Measurements from ENCODE around the gene TADA1.
A peak's percentile ranks its signal among the peaks of the same experiment; 100 is the strongest.

Gene TADA1, protein sequence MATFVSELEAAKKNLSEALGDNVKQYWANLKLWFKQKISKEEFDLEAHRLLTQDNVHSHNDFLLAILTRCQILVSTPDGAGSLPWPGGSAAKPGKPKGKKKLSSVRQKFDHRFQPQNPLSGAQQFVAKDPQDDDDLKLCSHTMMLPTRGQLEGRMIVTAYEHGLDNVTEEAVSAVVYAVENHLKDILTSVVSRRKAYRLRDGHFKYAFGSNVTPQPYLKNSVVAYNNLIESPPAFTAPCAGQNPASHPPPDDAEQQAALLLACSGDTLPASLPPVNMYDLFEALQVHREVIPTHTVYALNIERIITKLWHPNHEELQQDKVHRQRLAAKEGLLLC

DNA sequence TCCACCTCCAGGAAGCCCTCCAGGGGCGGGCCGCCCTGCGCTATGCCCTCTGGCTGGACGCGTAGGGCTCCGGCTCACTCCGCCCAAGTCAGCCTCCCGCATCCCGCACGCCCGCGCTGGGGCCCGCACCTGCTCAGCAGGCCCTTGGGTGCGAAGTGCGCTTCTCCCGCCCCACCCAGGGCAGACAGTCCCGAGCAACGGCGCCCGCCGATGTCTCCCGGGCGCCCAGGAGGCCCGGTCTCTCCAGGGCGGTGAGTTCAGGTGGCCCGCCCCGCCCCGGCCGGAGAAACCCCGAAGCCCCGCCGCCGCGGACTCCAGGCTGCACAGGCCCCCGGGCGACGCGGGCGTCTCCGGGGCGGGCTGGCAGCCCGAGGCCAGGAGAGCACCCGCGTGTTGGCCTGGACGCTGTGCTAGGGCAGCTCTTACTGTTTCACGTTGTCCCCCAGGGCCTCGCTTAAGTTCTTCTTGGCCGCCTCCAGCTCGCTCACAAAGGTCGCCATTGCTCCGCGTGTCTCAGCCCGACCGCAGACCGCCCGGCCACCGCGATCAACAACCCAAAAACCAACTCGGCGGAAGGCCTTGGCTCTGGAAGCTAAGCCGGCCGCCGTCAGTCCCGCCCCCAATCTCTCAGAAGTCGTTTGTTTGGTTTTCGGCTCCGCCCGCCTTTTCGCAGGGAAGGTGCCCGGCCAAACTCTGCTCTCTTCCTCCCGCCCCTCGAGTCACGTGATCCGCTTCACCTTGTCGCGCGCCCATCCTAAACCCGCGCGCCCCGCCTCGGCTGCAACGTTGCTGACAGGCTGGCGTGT, at the start of gene TADA1:
Gene TADA1, minus strand, starts transcription at position 531 of the 806 bp plus-strand sequence. Its CDS starts 31 bp downstream, at position 500.
- peak; percentile 99 for DNase-seq
- in situ Hi-C loops (cut with HindIII; ENCODE audit: low pct_ligation_motif_present, low pct_unique_long_range_greater_than_20kb, low sequenced_read_pairs) = no loop called here

DNA sequence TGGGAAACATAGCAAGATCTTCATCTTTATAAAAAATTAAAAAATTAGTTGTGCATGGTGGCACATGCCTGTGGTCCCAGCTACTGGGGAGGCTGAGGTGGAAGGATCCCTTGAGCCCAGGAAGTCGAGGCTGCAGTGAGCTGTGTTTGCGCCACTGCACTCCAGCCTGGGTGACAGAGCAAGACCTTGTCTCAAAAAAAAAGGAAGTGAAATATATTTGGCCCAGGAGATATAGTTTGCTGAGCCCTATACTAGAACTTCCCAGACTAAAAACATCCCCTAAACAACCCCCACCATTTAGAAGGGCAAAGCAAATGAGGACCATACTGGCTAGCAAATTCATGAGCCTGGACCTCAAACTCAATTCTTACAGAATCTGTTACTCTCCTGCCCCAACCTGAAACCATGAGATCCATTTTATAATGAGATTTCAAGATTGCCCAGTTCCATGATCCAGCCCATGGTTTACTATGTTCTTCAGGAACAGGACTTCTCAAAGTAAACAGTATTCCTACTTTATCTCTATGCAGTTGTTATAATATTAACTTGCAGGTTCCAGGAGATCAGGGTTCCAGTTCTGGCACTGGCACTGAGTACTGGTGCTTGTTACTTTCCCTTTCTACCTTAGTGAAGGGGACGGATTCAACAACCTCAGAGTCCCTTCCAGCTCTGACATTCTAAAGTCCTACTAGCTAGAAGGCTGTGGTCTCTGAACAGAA, 48.9 kb upstream of the TADA1 start:
- in situ Hi-C loops (cut with HindIII; ENCODE audit: low pct_ligation_motif_present, low pct_unique_long_range_greater_than_20kb, low sequenced_read_pairs) = loop anchor here (25.0 kb wide), 1 partner anchor 137 kb away; no protein-coding TSS in a partner anchor

DNA sequence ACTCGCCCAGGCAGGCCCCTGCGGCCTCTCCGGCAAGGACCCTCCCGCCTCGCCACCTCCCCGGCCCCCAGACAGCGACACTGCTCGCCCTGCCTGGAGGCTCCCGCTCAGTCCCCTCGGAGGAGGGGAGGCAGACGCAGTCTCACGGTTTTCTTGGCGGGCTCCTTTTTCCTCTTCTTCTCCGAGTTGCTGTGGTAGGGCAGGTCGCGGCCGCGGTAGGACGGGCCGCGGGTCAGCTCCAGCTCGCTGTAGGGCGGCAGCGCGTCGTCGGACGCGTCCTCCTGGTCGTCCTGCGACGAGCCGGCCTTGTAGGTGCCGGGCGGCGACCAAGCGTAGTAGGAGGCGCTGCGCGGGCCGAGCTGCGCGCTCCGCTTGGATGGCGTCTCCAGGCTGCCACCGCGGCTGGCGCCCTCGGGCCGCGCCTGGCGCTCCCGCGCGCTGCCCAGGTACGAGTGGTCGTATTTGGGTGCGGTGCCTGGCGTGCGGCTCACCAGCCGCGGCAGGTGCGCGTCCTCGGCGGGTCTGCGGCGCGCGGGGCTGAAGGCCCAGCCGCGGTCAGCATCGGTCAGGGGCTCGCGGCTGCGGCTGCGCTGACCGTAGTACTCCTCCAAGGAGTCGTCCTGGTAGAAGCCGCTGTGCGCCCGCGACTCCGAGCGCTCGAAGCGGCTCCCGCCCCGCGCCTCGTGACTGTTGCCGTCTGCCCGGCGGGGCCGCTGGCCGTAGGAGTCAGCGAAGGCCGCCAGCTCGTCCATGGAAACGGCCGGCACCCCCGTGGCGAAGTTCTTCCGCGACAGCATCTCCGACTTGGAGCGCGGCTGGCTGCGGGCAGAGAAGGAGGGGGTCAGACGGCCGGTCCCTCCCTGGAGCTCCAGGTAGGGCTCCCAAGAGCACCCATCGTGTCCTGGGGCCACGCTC, 44.8 kb upstream of the TADA1 start:
- in situ Hi-C loops (cut with HindIII; ENCODE audit: low pct_ligation_motif_present, low pct_unique_long_range_greater_than_20kb, low sequenced_read_pairs) = loop anchor here (25.0 kb wide), 1 partner anchor 141 kb away; no protein-coding TSS in a partner anchor
- no peak for DNase-seq

More for the DNA sequence above, 48.9 kb upstream of the TADA1 start:
- DNase-seq = peak; percentile 43

DNA sequence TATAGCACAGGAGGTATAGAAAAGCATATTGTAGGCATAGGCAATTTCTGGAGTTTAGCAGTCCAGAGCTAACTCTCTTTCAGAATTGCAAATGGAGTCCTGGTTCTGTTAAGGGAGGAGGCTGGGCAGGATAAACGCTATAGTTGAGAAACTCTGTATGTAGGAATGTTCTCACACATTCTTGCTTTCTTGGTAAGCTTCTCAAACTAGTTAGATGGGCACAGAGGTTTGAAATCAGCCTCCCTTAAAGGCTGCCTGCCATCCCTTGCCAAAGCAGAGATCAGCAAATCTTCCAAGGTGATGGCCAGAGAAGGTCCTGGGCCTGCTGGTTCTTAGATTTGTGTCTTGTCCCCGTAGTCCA, 42.9 kb upstream of the TADA1 start:
- DNase-seq = no peak
- in situ Hi-C loops (cut with HindIII; ENCODE audit: low pct_ligation_motif_present, low pct_unique_long_range_greater_than_20kb, low sequenced_read_pairs) = loop anchor here (25.0 kb wide), 1 partner anchor 143 kb away; no protein-coding TSS in a partner anchor

DNA sequence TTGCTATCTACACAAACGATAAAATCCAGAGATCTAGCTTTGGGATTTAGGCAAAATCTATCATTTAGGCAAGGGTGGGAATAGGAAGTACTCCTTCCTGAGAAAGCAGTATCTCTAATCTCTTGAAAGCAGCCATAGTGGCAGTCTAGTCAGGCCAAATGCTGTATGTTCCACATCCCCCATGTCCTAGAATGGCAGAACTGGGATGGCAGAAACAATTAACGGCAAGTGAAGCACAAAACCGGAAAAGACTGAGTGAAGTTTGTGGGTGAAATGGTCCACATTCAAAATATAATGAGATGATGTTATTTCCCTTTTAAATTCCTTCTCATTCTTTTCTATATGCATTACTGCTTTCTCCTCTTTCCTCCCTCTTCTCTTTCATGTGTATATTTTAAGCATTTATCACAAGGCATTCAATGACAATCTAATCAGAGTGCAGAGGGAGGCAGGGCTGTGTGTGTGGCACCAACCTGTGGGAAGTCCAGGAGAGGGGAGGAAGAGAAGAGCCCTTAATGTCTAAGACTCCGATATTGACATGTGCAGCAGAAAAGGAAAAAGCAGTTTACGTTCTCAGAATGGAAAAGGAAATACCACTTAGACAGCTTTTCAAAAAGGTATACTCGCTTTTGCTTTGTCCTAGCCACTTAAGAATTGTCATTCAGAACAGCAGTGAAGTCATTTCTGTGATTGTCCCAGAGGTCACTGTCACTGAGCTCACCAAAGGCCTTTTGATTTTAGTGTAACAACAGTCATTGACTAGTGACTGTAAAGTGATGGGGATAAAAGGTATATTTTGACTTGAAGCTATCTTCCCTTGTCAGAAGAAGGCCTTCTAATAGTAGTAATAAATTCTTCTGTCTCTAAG, 42.3 kb upstream of the TADA1 start:
- in situ Hi-C loops (cut with HindIII; ENCODE audit: low pct_ligation_motif_present, low pct_unique_long_range_greater_than_20kb, low sequenced_read_pairs) = loop anchor here (25.0 kb wide), 1 partner anchor 144 kb away; no protein-coding TSS in a partner anchor
- no peak for DNase-seq

DNA sequence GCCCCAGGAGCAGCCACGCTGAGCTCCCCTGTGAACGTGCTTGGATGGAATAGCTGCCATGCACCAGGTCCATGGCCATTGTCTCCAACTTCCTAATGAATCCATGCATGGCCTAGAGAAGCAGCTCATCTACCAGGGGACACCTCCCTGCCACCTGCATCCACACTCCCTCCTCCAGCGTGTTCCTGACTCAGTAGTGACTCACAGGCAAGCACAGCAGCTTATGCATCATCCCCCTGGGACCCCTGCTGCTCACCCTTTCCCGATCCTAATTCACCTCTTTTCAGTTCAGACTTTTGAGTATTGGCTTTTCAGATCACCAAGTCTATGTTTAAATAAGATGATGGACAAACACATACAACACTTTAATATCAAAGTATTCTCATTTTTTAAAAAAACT, 39.9 kb upstream of the TADA1 start:
- in situ Hi-C loops (cut with HindIII; ENCODE audit: low pct_ligation_motif_present, low pct_unique_long_range_greater_than_20kb, low sequenced_read_pairs) = loop anchor here (25.0 kb wide), 1 partner anchor 146 kb away; no protein-coding TSS in a partner anchor
- peak; percentile 80 for DNase-seq

DNA sequence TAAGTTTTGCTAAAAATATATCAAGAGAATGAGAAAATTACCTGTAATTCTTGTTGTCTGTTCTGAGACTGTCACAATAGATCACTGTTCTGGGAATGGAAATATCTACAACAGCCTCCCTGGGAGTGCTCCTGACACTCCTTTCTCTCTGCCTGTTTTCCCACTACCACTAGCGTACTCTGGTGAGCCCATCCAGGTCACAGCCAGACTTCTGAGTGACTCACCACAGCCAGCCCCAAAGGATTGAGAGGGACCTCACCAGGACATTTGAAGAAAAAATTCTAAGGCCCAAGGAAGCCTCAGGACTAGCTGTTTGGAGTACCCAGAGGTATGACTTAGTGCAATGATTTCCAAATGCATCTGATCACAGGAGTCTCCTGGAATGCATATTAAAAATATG, 39.0 kb upstream of the TADA1 start:
- DNase-seq = no peak
- in situ Hi-C loops (cut with HindIII; ENCODE audit: low pct_ligation_motif_present, low pct_unique_long_range_greater_than_20kb, low sequenced_read_pairs) = loop anchor here (25.0 kb wide), 1 partner anchor 147 kb away; no protein-coding TSS in a partner anchor

DNA sequence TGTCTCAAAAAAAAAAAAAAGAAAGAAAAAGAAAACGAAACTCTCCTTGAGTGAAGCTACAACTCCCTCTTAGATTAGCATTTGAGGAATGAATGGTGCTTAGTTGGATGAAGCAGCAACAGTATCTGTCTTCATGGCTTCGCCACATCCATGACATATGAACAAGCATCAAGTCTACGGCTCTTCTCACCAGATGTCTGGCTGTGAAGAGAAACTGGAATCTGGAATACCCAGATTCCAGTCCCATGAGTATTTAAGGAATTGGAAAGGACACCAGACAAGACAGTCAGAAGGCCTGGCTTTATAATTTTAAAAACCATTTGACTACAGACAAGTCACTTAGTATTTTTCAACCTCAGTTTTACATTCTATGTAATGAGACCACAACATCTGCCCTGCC, 38.0 kb upstream of the TADA1 start:
- in situ Hi-C loops (cut with HindIII; ENCODE audit: low pct_ligation_motif_present, low pct_unique_long_range_greater_than_20kb, low sequenced_read_pairs) = loop anchor here (25.0 kb wide), 1 partner anchor 148 kb away; no protein-coding TSS in a partner anchor
- no peak for DNase-seq

DNA sequence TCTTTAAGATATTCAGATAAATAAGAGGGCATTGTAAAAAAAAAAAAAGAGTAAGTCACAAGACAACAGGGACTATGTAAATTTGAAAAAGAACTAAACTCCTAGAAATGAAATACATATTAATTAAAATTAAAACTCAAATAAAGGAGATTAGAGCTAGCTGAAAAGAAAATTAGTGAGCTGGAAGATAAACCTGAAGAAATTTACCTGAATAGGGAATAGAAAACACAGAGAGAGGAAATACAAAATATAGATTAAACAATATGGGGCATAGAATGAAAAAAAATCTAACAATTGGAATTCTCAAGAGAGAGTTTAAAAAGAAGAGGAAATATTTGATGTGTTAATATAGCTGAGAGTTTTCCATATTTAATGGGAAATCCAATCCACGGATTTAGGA, 35.6 kb upstream of the TADA1 start:
- DNase-seq = no peak
- in situ Hi-C loops (cut with HindIII; ENCODE audit: low pct_ligation_motif_present, low pct_unique_long_range_greater_than_20kb, low sequenced_read_pairs) = loop anchor here (25.0 kb wide), 1 partner anchor 151 kb away; no protein-coding TSS in a partner anchor

DNA sequence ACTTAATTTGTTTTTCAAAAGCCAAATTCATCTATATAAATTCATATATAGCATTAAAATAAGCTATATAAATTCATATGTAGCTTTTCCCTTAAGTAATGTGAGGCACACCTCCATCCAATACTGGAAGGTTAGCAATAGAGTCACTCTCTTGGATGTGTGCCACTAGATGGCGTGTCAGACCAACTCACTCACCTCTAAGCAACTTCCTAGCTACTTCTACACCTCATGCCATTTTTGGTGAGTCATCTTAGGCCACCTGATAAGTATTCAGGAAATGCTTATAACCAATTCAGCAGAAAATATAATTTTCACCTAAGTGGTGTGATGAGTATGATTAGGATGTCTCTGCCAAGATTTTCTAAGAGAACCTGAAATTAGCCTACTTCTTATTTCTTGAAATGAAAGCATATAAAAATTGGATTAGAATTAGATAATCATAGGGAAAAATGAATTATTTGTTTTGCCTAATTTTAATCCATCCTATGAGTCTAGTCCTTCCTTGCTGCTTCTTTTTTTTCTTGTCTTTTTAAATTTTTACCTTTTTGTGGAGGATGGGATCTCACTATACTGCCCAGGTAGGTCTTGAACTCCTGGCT, 34.4 kb upstream of the TADA1 start:
- DNase-seq = peak; percentile 95
- in situ Hi-C loops (cut with HindIII; ENCODE audit: low pct_ligation_motif_present, low pct_unique_long_range_greater_than_20kb, low sequenced_read_pairs) = loop anchor here (25.0 kb wide), 1 partner anchor 152 kb away; no protein-coding TSS in a partner anchor

DNA sequence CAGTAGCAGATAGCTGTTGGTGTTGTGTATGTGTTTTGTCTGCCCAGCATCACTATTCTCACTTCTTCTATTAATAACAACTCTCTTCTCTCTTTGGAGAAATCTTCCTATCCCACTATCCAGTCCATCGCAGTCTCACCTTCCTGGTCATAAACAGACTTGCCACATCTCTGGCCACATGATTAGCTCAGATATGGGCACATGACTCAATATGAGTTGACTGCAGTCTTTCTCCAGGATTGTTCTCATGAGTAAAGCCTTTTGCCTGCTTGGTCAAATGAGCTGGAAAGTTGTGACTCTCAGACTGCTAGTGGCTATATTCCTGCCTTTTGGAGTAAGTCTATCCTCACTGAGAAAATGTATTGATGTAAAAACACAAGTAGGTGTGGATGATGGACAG, 32.9 kb upstream of the TADA1 start:
- in situ Hi-C loops (cut with HindIII; ENCODE audit: low pct_ligation_motif_present, low pct_unique_long_range_greater_than_20kb, low sequenced_read_pairs) = loop anchor here (25.0 kb wide), 1 partner anchor 153 kb away; no protein-coding TSS in a partner anchor
- no peak for DNase-seq

DNA sequence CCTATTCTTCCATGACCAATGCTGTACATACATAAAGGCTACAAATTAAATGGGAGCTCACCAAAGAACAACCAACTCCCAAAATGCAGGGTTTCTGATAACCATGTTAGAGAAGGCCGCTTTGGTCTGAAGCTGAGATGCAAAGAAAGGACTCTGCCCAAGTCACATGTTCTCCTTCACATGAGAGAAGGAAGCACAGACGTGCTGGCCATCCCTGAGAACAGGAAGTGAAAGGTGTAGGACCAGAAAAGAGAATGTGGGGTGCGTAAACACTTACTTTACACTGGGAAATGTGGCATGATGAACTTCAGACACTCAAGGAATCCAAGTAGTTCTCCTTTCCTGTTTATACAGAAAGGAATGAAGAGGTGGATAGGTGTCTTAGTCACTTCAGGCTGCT, 31.7 kb upstream of the TADA1 start:
- in situ Hi-C loops (cut with HindIII; ENCODE audit: low pct_ligation_motif_present, low pct_unique_long_range_greater_than_20kb, low sequenced_read_pairs) = loop anchor here (25.0 kb wide), 1 partner anchor 155 kb away; no protein-coding TSS in a partner anchor
- DNase-seq = no peak

DNA sequence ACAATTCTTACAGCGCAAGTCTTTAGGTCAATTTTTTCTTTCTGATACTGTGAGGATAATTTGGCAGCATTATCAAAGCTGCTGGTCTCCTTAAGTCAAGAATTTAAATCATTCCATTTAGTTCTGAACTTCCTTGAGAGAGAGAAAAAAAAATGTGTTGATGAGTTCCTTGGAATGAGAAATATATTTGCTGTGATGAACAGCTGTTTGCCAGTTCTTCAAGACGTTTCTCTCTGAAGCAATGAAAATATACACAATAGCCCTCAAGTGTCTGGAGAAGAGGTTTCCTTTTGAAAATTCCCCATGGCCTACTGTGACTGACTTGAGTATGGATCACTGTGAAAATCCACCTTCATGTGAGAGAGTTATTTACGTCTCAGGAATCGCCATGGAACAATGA, 31.0 kb upstream of the TADA1 start:
- in situ Hi-C loops (cut with HindIII; ENCODE audit: low pct_ligation_motif_present, low pct_unique_long_range_greater_than_20kb, low sequenced_read_pairs) = loop anchor here (25.0 kb wide), 1 partner anchor 155 kb away; no protein-coding TSS in a partner anchor

DNA sequence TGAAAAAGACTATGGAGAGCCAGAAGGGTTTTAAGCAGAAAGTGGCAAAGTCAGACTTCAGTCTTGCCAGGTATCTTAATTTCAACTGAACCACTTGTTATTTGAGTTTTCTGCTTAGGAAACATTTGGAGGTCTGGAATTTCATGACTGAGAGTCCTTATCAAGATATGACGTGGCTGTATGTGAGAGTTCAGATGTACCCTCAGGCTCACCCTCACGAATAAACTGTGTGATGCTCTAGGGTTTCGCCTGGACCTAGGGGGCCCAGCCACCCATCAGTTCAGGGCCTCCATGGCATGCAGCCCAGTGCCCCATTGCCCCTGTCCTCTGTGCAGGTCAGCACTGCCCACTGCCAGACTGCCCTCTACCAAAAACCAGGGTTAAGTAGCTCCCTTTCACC, 30.6 kb upstream of the TADA1 start:
- in situ Hi-C loops (cut with HindIII; ENCODE audit: low pct_ligation_motif_present, low pct_unique_long_range_greater_than_20kb, low sequenced_read_pairs) = loop anchor here (25.0 kb wide), 1 partner anchor 156 kb away; no protein-coding TSS in a partner anchor
- DNase-seq = no peak

More for the DNA sequence above, 31.0 kb upstream of the TADA1 start:
- no peak for DNase-seq

DNA sequence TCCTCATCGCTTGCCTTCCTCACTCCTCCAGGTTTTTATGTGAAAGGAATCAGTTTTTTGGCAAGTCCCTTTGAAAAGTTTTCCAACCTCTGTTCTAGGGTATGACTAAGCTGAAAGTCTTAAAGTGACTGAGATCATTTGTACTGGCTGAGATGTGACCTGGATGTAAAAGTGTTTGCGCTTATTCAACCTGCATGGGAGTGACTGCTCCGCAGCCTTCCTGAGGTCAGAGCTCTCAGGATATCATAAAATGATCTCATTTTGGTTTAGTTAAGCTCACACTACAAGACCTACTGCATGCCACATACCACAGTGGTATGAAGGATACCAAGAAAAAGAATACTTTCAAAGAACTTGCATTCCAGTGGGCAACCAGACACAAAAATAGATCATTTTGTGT, 29.8 kb upstream of the TADA1 start:
- DNase-seq = peak; percentile 40
- in situ Hi-C loops (cut with HindIII; ENCODE audit: low pct_ligation_motif_present, low pct_unique_long_range_greater_than_20kb, low sequenced_read_pairs) = loop anchor here (25.0 kb wide), 1 partner anchor 156 kb away; no protein-coding TSS in a partner anchor

DNA sequence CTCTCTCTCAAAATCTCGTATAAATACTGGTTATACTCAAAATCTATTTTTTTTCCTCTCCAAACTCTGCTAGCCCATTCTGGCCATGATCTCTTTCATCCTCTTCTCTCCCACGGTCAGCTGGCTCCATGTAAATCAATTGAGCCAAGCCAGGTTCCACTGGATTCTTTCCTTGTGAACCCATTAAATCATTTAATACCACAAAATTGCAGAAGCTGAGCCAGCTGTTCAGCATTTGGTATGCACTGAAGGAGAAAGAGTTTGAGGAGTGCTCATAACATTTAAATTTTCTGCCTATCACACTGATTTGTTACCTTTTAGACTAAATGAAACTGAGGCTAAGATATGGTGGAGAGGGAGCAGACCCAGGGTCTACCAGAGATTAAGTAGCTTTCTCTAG, 29.1 kb upstream of the TADA1 start:
- in situ Hi-C loops (cut with HindIII; ENCODE audit: low pct_ligation_motif_present, low pct_unique_long_range_greater_than_20kb, low sequenced_read_pairs) = loop anchor here (25.0 kb wide), 1 partner anchor 157 kb away; no protein-coding TSS in a partner anchor
- no peak for DNase-seq
